Activated naive CD4-positive, alpha-beta T cell treated with anti-CD3 and anti-CD28 coated beads, Interleukin-2, amount 50 U/mL, for 16 hours (primary cell): ENCODE data around the gene LPGAT1.

Source experiments
- DNase-seq: peaks from one replicate; pipeline ENCODE4 v3.0.0-alpha.2; 2020

LPGAT1 gene

DNA sequence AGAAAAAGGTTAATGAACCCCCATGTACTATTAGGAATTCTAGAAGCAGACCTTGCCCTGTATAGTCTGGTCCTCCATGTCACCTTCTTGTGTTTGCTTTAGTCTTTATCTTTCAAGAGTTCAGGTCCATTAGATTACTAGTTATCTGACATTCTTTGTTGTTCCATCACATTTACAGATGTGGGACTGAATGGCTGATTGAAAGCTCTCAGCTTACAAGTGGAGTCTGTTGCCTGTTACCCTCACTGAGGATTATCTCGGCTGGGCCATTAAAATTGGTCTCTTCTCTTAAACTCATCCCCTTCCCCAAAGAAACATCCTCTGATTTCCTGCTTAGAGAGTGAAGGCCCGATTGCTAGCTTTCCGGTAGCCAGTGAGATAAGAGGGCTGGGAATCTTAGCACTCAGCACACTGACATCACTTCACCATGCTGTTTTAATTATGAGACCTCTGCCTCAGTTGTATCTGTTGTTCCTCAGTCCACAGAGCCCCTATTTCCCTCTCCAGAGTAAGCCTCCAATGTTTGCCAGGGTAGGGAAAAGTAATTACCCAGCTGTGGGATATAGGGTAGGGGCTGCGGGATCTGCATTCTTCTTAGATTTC is 76.8 kb downstream of the LPGAT1 start:
- DNase-seq = no peak

DNA sequence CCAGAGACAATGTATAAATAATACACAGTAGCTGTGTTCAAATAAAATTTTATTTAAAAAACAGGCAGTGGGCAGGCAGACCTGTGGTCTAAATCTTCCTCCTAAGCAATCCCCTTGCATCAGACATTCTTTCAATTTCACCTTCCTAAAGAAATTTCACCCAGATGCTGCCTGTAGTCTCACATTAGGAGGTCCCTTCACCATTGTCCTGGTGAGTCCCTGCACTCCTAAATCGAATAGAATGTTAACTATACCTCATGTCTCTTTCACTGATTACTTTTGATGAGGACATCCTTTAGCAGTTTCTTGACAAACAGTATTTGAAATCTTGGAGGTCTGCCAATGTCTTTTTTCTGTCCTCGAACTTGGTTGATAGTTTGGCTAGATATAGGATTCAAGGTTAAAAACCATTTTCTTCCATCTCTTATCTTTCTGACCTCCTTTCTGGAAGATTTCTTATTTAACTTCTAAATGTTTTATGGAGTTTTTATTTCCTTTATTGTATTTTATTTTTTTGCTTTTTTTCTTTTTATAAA is 77.5 kb downstream of the LPGAT1 start:
- no peak for DNase-seq

DNA sequence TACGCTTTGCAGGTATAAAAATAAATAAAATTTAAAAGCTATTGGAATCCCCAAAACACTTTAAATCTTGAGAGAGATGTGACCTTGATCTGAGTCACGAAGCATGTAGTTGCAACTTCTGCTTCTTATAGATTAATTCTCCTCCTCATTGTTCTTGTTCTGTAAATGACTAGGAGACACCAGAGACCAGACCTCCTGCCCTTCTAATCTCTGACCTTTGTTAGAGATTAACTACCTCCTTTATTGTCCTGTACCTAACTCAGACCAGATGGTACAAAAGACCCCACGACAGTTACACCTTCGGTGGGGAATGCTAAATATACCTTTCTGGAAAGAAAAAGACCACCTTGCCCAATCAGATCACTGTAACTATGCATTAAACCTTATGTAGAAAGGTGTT is 78.2 kb downstream of the LPGAT1 start:
- DNase-seq = no peak

DNA sequence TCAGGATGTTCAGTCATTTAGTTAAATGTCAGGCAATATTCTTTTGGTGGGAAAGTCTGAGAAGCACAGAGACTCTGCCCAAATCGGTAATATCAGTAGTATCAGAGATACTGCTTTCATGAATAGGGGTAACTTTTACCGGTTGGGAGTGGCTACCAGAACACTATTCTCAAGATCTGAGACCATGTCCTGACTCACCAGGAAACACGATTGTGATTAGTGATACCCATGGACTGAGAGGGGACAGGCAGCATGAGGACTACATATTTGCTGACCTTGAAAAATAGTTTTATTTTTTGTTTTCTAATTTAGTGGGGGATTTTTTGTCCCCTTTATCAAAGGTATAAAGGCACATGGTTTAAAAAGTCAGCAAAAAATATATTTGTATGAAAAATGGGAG is 79.1 kb downstream of the LPGAT1 start:
- no peak for DNase-seq

DNA sequence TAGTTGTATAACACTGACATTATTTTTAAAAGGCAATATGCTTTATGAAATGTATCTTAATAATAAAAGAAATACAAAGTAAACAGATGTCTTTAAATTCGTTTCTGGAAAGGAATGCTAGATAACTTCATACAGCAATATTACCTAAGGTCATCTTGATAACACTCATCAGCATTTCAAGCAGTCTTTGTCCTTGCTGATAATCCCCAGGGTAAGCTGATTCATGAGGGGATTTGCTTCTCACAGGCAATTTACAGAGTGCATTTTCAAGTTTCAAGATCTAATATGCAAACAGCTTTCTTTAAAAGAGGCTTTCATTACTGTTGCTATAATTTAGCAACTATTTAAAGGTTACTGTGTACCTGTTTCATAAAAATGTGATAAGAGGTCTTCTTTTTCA is 80.0 kb downstream of the LPGAT1 start:
- no peak for DNase-seq

DNA sequence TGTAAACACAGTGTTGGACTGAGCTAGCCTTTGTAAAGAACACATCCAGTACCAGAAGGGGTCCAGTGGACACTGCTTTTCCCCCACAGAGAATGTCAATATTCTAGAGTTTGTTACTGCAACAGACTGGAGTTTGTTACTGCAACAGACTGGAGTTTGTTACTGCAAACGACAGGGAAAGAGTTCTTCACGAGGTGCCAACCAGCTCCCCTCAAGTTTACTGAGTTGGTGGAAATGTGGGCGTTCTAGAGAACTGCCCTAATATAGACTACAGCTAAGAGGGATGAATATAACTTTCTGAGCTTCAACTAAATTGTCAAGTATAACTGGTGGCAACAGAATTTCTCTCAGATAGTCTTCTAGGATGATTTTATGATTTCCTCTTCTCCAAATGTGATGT is 81.3 kb downstream of the LPGAT1 start:
- no peak for DNase-seq

DNA sequence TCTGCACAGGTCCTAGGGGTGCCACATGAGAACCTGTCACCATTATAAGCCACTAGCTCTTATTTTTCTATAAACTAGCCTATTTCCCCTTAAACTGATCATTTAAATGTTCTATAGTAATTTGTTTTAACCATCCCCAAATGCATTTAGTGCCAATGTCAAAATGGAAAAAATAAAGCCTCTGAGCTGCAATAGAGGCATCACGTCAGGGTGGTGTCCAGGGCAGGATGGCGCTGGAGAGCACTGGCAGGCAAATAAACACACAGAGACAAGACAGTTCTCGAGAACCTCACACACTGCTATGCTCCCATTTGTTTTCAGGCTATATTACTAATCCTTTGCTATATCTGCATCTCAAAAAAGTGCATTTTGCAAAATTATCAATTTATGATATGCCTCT is 81.8 kb downstream of the LPGAT1 start:
- DNase-seq = no peak

DNA sequence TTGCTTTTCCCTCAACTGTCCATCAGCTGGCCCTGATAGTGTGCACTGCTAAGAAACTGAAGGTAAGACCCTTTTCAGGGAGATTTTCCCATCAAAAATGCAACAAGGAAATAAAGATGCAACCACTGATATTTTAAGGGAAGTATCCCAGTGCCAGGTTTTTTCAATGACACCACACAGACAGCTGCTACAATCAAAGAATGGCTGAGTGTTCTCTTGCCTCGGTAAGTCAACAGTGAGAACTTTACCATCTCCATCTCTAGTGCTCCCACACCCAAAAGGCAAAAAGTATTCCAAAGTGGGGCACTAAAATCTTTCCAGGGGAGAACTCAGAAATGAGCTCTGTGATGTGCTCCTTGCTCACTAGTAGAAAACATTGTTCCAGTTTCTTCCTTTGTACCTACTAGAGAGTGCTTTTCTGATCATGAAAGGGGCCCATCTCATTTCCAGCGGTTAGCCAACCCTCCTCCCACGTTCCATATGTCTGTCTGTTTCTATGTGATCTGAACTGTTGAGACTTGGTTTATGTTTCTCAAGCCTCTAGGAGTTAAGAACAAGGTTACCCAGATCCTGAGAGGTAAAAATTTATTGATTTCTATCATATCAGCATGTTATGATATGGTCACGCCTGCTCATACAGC is 87.6 kb downstream of the LPGAT1 start:
- no peak for DNase-seq

DNA sequence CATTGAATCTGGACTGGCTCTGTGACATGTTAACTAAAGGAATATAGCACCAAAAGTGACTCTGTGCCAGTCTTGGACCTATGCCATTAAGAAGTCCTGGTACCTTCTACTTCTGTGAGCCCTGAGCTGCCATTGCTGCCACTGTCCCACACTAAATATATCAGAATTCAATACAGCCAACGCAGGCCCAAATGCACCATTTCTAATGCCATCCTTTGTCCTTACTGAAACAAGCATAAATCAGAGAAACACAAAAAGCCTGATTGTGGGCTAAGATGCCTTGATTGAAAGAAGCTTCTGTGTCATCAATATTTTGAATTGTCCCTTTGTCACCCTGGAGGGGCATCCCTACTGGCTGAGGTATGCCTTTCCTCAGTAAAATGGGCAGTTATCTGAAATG is 88.3 kb downstream of the LPGAT1 start:
- no peak for DNase-seq

DNA sequence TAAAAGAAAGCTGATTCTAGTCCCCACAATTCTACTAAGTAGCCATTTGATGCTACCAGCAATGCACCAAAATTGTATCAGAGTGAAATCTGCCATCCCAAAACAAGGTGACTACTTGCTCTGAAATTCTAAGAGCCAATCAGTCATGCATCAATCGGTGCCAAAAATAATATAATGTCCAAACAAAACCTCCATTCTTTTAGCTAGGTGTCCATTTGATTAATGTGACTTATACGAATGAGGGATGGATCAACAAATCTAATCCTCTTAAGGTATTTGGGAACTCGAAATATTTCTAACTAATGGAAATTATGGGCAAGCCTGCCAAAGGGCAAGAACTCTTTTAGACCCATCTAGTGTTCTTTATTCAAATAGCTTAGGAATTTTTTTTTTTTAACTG is 88.8 kb downstream of the LPGAT1 start:
- DNase-seq = no peak

DNA sequence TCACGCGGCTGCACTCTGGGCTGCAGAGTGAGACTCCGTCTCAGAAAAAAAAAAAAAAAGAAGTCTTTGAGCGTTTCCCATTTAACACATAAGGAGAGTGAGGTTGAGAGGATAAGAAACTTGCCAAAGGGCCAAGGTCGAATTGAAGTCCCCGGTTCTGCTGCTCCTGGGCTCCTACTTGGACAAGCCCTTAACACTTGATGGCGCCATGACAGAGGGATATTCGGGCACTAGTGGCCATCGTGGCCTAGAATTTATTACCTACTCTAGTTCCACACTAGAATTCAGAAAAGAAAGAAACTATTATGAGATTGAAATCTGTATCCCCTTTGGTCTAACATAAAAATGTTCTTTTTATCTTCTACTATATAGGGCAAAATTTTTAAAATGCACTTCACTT is 89.4 kb downstream of the LPGAT1 start:
- no peak for DNase-seq

DNA sequence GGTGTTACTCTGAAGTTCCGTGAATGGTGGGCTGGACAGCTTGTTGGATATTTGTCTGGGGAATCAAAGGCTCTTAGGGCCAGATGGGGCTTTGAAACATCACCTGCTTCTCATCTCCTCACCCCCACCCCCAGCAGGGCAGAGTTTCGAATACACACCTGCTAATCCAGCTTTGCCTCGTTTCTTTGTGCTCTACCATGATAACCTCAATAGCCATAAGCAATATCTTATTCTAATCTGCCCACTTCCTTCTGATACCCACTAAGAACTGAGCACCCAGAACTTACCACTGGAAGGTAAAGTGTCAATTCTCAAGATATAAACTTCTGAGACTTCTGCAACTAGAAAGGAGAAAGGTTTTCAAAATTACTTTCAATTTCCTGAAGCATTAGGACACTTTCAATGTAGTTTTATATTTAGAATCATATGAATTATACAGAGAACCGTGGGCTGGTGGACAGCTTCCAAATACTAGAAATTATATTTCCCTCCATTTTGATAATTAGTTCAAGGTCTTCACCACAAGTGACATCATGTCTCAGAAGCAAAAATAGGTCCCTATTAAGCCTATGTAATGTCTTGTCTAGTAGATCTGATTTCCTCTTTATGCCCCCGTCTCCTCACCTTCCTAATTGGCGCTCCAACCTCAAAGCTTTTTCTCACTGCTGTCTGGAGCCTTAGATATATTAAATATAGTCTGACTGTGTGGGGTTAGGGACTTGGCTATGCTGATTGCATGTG is 90.7 kb downstream of the LPGAT1 start:
- DNase-seq = no peak

DNA sequence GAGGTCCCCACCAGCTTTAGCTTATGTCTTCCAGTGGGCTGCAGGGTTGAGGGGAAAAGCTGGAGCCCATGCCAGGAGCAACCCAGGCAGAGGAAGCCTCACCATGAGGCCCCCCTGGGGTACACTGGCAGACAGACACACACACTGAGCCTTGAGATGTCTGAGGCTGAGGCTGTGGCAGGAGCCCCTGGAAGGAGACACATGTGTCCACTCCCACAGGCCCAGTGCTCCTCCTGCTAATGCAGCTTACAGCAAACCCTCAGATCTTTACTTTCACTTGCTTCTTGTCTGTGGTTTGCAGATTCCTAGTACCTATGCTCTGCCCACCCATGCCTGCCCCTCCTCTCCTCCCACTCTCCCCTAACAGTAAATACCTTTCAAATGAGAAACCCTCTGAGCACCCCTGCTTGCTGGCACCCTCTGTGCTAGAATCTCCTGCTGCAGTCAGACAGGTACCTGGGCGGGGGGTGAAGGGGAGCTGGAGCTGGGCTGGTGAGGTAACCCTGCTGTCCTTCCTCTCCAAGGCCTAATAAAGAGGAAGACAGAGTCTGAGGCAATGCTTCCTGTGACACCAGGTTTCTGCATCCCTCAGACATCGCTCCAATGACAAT is 91.8 kb downstream of the LPGAT1 start:
- DNase-seq = peak; percentile 26

DNA sequence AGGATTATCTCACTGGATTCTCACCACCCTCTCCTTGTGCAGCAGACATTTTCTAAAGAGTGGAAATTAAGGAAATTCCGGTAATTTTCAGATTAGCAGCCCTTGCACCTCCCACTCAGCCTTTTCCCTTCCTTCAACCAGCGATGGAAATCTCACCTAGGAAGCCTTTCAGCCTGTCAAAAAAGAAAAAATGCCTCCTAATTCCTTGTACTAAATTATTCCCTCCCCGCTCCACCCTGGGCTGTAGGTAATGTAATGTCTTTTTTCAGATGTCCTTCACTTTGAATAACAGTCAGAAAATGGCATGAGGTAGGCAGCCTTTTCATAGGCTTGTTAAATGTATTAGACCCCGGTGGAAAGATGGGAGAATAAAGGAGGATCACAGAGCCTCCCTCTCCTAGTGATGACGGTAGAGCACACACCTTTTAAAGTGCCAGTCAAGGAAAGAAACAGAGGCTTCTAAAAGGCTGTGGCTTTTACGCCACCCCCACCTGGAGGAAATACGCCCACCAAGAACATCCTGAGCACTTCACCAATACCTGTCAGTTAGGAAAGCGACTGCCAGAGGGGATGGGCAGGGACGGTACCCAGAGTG is 92.4 kb downstream of the LPGAT1 start:
- no peak for DNase-seq

DNA sequence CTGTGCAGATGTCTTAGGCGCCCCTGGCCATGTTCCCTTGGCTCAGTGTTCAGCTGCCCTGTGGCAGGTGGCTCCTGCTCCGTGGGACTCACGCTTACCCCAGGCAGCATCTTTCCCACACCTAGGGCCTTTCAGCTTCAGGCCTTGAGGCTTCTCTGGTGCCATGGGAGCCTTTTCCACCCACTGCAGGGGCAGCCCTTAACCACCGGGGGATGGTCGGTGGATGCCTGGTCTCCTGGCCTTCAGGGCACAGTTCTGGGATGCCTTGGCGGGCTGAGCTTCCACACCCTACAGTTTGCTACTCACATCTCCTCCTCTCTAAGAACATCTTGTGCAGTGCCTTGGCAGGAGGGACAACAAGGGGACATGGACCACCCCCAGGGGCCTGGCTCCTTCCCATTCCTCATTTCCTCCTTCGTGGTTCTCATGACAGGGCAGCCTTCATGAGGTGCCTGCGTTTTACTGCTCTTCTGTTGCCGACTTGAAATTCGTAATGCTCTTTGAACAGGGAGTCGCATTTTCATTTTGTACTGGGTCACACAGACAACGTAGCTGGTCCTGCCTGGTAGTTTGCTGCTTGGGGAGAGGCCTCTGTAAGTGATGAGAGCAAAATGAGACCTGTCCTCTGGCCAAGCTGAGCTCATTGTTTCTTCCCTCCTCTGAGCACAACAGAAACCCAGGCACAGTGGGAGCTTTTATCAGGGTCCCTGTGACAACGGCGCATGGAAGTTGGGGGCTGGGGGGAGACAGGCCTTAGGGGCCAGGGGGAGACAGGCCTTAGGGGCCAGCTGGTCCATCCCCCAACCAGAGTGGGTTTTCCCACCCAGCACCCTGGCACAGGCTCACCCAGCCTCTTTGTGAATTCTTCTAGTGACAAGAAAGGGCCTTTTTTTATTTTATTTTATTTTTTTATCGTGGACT is 93.2 kb downstream of the LPGAT1 start:
- DNase-seq = no peak

DNA sequence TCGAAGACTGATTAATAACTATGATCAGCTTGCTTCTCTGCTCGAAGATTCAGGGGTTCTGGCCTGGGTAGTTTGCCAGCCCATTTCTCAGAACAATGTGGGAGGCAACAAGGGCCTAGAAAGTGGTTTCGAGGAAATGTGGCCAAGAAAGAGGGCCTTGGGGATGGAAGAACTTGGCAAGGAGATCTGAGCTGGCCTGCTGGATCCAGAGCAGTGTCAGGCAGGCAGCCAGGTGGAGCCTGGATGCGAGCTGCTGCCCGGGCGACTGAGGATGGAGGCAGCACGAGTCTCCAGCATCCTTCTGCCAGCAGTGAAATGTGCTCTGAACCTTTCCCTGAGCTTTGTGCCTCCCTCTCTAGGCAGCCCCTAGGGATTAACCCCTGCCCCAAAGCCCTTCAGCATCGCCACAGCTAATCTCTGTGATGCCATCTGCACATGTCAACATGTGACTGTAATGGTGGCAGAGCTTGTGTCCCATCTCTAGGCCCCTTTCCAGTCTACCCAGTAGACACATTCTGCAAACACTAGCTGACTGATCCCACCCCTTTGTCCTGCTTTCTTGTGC is 94.1 kb downstream of the LPGAT1 start:
- DNase-seq = no peak

DNA sequence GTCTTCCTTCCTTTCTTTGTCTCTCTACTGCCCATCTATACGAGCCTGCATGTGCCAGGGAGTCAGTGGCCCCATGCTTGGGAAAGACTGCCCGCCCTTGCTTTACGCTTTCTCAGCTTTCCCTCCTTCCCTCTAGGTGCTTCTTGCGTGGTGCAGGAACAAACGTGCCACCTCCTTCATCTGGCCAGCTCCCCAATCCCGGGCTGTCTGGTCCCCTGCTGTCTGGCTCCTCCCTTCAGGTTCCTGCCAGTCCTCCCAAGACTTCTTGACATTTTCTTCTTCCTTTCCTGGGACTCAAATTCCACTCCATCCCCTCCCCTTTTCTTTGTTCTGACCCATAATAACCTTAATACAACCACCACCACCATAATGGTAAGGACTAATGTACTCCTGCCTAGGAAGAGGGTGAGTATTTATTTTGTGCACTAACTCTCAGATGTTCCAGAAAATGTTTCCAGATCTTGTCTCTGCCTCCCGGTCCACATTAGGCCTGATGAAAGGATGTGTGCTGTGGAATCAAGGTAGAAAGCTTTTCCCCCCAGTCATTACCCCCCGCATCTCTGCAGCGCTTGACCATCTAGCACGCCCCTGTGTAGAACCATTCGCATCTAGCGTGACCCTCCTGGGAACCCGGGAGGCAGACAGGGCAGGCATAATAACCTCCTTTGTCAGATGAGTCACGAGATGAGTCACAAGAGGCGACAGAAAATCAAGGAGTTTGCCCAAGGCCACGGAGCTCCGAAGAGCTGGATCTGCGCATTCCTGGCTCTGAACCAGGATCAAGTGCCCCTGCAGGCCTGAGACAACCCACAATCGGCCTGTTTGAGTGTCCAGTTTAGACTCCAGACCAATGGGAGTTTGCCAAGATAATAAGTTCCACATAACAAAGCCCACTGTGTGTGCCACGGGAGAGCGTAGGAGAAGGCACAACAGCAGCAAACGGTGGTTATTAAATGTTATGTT is 95.1 kb downstream of the LPGAT1 start:
- DNase-seq = no peak

DNA sequence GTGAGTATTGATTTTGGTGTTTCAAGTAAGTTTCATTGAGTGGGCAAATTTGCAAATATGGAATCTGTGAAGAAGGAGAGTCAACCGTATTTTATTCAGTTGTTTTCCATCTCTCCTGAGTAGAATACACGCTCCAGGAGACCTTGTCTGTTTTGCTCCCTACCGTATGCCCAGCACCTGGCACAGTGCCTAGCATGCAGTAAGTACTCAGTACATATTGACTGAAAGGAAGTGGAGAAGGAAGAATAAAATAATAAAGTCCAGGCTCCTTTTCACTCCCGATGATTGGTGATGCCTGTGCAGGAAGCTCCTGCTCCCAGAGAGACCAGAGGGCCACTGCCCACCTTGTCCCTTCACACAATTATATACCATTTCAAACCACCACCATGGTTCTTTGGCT is 95.8 kb downstream of the LPGAT1 start:
- no peak for DNase-seq

DNA sequence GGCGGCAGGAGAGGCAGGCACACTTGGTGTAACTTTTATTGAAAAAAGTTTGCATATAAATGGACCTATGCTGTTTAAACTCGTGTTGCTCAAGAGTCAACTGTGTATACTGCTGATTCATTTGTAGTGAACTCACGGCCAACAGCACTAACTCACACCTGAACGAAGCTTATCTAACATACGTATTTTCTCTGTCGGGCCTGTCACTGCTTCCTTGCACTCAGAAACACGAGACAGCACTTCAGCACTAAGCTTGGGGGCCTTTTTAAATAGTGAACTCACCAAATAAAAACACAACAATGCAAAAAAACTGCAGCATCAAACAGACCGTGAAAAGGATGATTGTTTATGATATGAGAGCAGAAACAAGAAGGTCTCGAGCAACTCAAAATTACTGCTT is 96.2 kb downstream of the LPGAT1 start:
- no peak for DNase-seq

DNA sequence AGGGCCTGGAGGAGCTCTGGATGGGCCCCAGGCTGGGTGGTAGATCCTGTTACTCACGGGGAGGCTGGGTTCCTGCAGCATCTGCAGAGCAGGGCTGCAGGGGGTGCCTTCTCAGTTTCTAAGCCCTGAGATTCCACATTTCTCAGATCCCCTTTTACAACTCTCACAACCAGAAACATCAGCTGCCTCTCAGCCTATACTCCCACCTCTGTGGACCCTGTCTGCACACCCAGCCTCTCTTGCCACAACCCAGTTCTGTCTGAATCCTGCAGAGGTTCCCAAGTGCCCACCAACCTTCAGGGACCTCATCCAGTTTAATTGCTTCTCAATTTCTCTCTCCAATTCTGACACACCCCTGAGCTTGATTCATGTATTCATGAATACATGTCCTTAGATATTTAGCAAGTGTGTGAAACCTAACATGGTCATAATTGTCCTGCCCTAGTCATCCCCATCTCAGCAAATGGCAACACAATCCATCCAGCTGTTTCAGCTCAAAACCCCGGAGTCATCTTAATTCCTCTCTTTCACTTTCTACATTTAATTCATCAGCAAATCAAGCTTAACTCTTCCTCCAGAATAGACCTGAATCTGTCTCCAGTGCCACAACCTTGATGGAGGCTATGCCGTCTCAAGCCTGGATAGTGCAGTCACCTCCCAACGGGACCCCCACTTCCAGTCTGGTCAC is 98.1 kb downstream of the LPGAT1 start:
- no peak for DNase-seq
